Measurements from ENCODE around the gene FRMD4B.

FRMD4B gene

DNA sequence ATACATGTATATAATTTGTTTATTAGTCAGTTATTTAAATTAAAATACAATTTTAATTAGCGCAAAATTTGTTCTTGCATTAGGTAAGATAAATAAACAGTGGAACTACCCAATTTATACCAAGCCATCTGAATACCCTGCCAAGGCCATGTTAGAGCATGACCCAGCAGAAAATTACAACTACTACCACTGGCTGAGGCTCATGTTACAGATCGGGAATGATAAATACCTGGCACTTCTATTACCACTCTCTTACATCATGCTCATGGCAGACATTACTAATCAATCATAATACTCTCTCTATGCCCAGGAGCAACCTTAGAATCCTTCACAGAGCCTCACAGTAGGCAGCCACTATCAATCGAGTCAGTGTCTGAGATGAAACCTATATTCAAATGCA is 242.3 kb downstream of the FRMD4B start:
- Histone ChIP-seq H3K9me3 (ENCODE audit: control insufficient read depth, insufficient read depth, low read length) (no peaks in the 10 kb centered on the region), H3K27me3 (ENCODE audit: control insufficient read depth, insufficient read depth, low read length) (peaks cover 60% of the 10 kb centered on the region), H3K4me1 (ENCODE audit: control insufficient read depth, insufficient read depth, low read length) (peaks cover 6% of the 10 kb centered on the region; the same call in 1 of the 2 replicates), H3K4me3 (ENCODE audit: low read depth, low read length) (no peak overlapping the region), H3K36me3 (ENCODE audit: control insufficient read depth, insufficient read depth, low read length) (no peaks in the 10 kb centered on the region), H3K27ac (ENCODE audit: low read depth, low read length) (no peak overlapping the region), H3K9ac (ENCODE audit: low read depth, low read length) (no peak overlapping the region)

- peaks cover 56% of the 10 kb centered on the region for H3K27me3 ChIP-seq (ENCODE audit: control insufficient read depth, insufficient read depth, low read length)
- no peaks in the 10 kb centered on the region for H3K9me3 ChIP-seq (ENCODE audit: control insufficient read depth, insufficient read depth, low read length)
- H3K36me3 ChIP-seq (ENCODE audit: control insufficient read depth, insufficient read depth, low read length) = no peaks in the 10 kb centered on the region
Measured at GRCh38 chr3:69142797-69143454, 243.0 kb downstream of the FRMD4B start.

GRCh38 chr3:69142090-69142489 is 243.8 kb downstream of the FRMD4B start:
- Histone ChIP-seq H3K9ac (ENCODE audit: low read depth, low read length) (no peak overlapping the region), H3K9me3 (ENCODE audit: control insufficient read depth, insufficient read depth, low read length) (no peaks in the 10 kb centered on the region), H3K36me3 (ENCODE audit: control insufficient read depth, insufficient read depth, low read length) (no peaks in the 10 kb centered on the region), H3K27ac (ENCODE audit: low read depth, low read length) (no peak overlapping the region), H3K27me3 (ENCODE audit: control insufficient read depth, insufficient read depth, low read length) (peaks cover 56% of the 10 kb centered on the region), H3K4me1 (ENCODE audit: control insufficient read depth, insufficient read depth, low read length) (peaks cover 6% of the 10 kb centered on the region; the same call in 1 of the 2 replicates), H3K4me3 (ENCODE audit: low read depth, low read length) (no peak overlapping the region)

More at GRCh38 chr3:69142797-69143454, 243.0 kb downstream of the FRMD4B start:
- Histone ChIP-seq H3K9ac (ENCODE audit: low read depth, low read length) (no peak overlapping the region), H3K4me3 (ENCODE audit: low read depth, low read length) (no peak overlapping the region), H3K27ac (ENCODE audit: low read depth, low read length) (no peak overlapping the region), H3K4me1 (ENCODE audit: control insufficient read depth, insufficient read depth, low read length) (peaks cover 6% of the 10 kb centered on the region; the same call in 1 of the 2 replicates)

DNA sequence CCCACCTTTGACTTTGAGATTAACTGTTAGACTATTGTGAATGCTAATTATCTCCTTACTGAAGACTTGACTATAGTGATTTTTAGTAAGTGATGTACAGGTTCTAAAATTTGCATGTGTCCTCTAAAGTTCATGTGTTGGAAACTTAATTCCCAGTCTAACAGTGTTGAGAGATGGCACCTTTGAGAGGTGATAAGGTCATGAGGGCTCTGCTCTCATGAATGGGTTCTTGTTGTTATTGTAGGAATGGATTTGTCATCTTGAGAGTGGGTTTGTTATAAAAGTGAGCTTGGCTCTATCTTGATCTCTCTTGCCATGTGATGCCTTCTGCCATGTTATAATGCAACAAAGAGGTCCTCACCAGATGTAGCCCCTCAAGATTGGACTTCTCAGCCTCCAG is 244.6 kb downstream of the FRMD4B start:
- H3K27me3 ChIP-seq (ENCODE audit: control insufficient read depth, insufficient read depth, low read length) = peaks cover 53% of the 10 kb centered on the region
- H3K36me3 ChIP-seq (ENCODE audit: control insufficient read depth, insufficient read depth, low read length) = no peaks in the 10 kb centered on the region
- peaks cover 6% of the 10 kb centered on the region; the same call in 1 of the 2 replicates for H3K4me1 ChIP-seq (ENCODE audit: control insufficient read depth, insufficient read depth, low read length)
- H3K9ac ChIP-seq (ENCODE audit: low read depth, low read length) = no peak overlapping the region
- H3K27ac ChIP-seq (ENCODE audit: low read depth, low read length) = no peak overlapping the region
- H3K4me3 ChIP-seq (ENCODE audit: low read depth, low read length) = no peak overlapping the region
- H3K9me3 ChIP-seq (ENCODE audit: control insufficient read depth, insufficient read depth, low read length) = no peaks in the 10 kb centered on the region

- Histone ChIP-seq H3K27ac (ENCODE audit: low read depth, low read length) (no peak overlapping the region), H3K27me3 (ENCODE audit: control insufficient read depth, insufficient read depth, low read length) (peaks cover 22% of the 10 kb centered on the region), H3K4me1 (ENCODE audit: control insufficient read depth, insufficient read depth, low read length) (no peaks in the 10 kb centered on the region), H3K9ac (ENCODE audit: low read depth, low read length) (no peak overlapping the region), H3K4me3 (ENCODE audit: low read depth, low read length) (no peak overlapping the region), H3K36me3 (ENCODE audit: control insufficient read depth, insufficient read depth, low read length) (no peaks in the 10 kb centered on the region), H3K9me3 (ENCODE audit: control insufficient read depth, insufficient read depth, low read length) (no peaks in the 10 kb centered on the region)
Measured at GRCh38 chr3:69137412-69137811, 248.5 kb downstream of the FRMD4B start.

DNA sequence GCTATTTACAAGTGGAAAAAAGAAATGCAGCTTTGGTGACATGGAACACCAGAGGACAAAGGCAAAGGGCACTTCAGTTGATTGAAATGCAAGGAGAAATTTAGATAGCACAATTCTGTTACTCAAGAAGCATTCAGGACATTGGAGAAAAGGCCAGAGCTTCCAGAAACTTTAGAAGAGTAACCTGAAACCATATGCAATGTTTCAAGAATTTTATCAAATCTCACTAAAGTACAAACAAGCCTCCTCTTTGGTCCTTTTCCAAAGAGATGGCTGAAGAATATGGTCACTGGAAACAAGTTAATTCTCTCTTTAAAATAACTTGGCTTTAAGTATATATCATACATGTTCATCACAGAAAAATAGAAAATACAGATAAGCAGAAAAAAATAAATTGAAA is 248.9 kb downstream of the FRMD4B start:
- Histone ChIP-seq H3K4me1 (ENCODE audit: control insufficient read depth, insufficient read depth, low read length) (no peaks in the 10 kb centered on the region), H3K9ac (ENCODE audit: low read depth, low read length) (no peak overlapping the region), H3K27ac (ENCODE audit: low read depth, low read length) (no peak overlapping the region), H3K4me3 (ENCODE audit: low read depth, low read length) (no peak overlapping the region), H3K27me3 (ENCODE audit: control insufficient read depth, insufficient read depth, low read length) (peaks cover 18% of the 10 kb centered on the region), H3K9me3 (ENCODE audit: control insufficient read depth, insufficient read depth, low read length) (no peaks in the 10 kb centered on the region), H3K36me3 (ENCODE audit: control insufficient read depth, insufficient read depth, low read length) (no peaks in the 10 kb centered on the region)

DNA sequence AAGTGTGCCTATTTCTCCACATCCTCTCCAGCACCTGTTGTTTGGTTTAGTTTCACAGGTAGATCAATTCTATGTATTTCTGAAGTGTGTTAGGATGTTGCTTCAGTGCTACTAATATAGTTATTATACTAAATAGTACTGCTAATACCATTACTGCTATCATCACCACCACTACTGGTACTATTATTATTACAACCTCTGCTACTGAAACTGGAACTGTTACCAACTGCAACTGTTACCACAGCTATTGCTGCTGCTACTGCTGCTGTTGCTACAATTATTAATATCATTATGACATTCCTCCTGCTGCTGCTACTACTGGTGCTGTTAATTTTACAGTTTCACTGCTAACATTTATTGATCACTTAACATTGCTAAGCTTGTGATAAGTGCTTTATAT is 255.2 kb downstream of the FRMD4B start:
- Histone ChIP-seq H3K4me1 (ENCODE audit: control insufficient read depth, insufficient read depth, low read length) (no peaks in the 10 kb centered on the region), H3K9me3 (ENCODE audit: control insufficient read depth, insufficient read depth, low read length) (no peaks in the 10 kb centered on the region), H3K4me3 (ENCODE audit: low read depth, low read length) (no peak overlapping the region), H3K27me3 (ENCODE audit: control insufficient read depth, insufficient read depth, low read length) (no peaks in the 10 kb centered on the region), H3K9ac (ENCODE audit: low read depth, low read length) (no peak overlapping the region), H3K36me3 (ENCODE audit: control insufficient read depth, insufficient read depth, low read length) (no peaks in the 10 kb centered on the region), H3K27ac (ENCODE audit: low read depth, low read length) (no peak overlapping the region)

GRCh38 chr3:69129531-69129930 is 256.4 kb downstream of the FRMD4B start:
- no peak overlapping the region for H3K9ac ChIP-seq (ENCODE audit: low read depth, low read length)
- H3K27me3 ChIP-seq (ENCODE audit: control insufficient read depth, insufficient read depth, low read length) = no peaks in the 10 kb centered on the region
- H3K4me3 ChIP-seq (ENCODE audit: low read depth, low read length) = no peak overlapping the region
- no peaks in the 10 kb centered on the region for H3K4me1 ChIP-seq (ENCODE audit: control insufficient read depth, insufficient read depth, low read length)
- no peaks in the 10 kb centered on the region for H3K9me3 ChIP-seq (ENCODE audit: control insufficient read depth, insufficient read depth, low read length)
- no peaks in the 10 kb centered on the region for H3K36me3 ChIP-seq (ENCODE audit: control insufficient read depth, insufficient read depth, low read length)
- H3K27ac ChIP-seq (ENCODE audit: low read depth, low read length) = no peak overlapping the region

- Histone ChIP-seq H3K27me3 (ENCODE audit: control insufficient read depth, insufficient read depth, low read length) (no peaks in the 10 kb centered on the region), H3K27ac (ENCODE audit: low read depth, low read length) (no peak overlapping the region), H3K36me3 (ENCODE audit: control insufficient read depth, insufficient read depth, low read length) (no peaks in the 10 kb centered on the region), H3K9ac (ENCODE audit: low read depth, low read length) (no peak overlapping the region), H3K9me3 (ENCODE audit: control insufficient read depth, insufficient read depth, low read length) (no peaks in the 10 kb centered on the region), H3K4me1 (ENCODE audit: control insufficient read depth, insufficient read depth, low read length) (no peaks in the 10 kb centered on the region), H3K4me3 (ENCODE audit: low read depth, low read length) (no peak overlapping the region)
Measured at GRCh38 chr3:69128509-69128908, 257.4 kb downstream of the FRMD4B start.

GRCh38 chr3:69126999-69127398 is 258.9 kb downstream of the FRMD4B start:
- Histone ChIP-seq H3K4me1 (ENCODE audit: control insufficient read depth, insufficient read depth, low read length) (no peaks in the 10 kb centered on the region), H3K27me3 (ENCODE audit: control insufficient read depth, insufficient read depth, low read length) (no peaks in the 10 kb centered on the region), H3K9me3 (ENCODE audit: control insufficient read depth, insufficient read depth, low read length) (no peaks in the 10 kb centered on the region), H3K4me3 (ENCODE audit: low read depth, low read length) (no peak overlapping the region), H3K9ac (ENCODE audit: low read depth, low read length) (no peak overlapping the region), H3K27ac (ENCODE audit: low read depth, low read length) (no peak overlapping the region), H3K36me3 (ENCODE audit: control insufficient read depth, insufficient read depth, low read length) (no peaks in the 10 kb centered on the region)

GRCh38 chr3:69126216-69126615 is 259.7 kb downstream of the FRMD4B start:
- Histone ChIP-seq H3K4me3 (ENCODE audit: low read depth, low read length) (no peak overlapping the region), H3K36me3 (ENCODE audit: control insufficient read depth, insufficient read depth, low read length) (no peaks in the 10 kb centered on the region), H3K27me3 (ENCODE audit: control insufficient read depth, insufficient read depth, low read length) (no peaks in the 10 kb centered on the region), H3K9ac (ENCODE audit: low read depth, low read length) (no peak overlapping the region), H3K9me3 (ENCODE audit: control insufficient read depth, insufficient read depth, low read length) (no peaks in the 10 kb centered on the region), H3K4me1 (ENCODE audit: control insufficient read depth, insufficient read depth, low read length) (no peaks in the 10 kb centered on the region), H3K27ac (ENCODE audit: low read depth, low read length) (no peak overlapping the region)
